Measurements from ENCODE around the gene SLBP.

SLBP gene

GRCh38 chr4:1647432-1647831 is 64.7 kb downstream of the SLBP start:
- DNase-seq: no peak

- DNase-seq: no peak
Observed at GRCh38 chr4:1646690-1647089, 65.4 kb downstream of the SLBP start.

GRCh38 chr4:1644891-1645657 is 67.0 kb downstream of the SLBP start:
- DNase-seq: peak in 1 of 2 experiments; percentile 9

- DNase-seq: no peak
Observed at GRCh38 chr4:1643971-1644735, 68.0 kb downstream of the SLBP start.

Data from NCI-H446 (cell line).